HEK293 (cell line): ENCODE measurements around the gene HOXA6.

Experiments
- BCL11A ChIP-seq: fragments of 450-650 bp; formaldehyde crosslinking; IDR thresholded peaks from 2 replicates; pipeline ENCODE4 v1.5.1; 2016; ENCODE audit warnings: low read depth, missing biosample characterization, missing genetic modification characterization
- HOXD13 ChIP-seq: sonication (generic); formaldehyde crosslinking; IDR thresholded peaks from 2 replicates; pipeline ENCODE4 v1.8.0; 2022; ENCODE audit warnings: missing genetic modification reagents, borderline replicate concordance
- MEIS1 ChIP-seq: sonication (generic); formaldehyde crosslinking; IDR thresholded peaks from 2 replicates; pipeline ENCODE4 v1.8.1; 2022; ENCODE audit warnings: missing genetic modification reagents, mild to moderate bottlenecking, borderline replicate concordance
- MYNN ChIP-seq: fragments of 450-650 bp; formaldehyde crosslinking; IDR thresholded peaks from 2 replicates; pipeline ENCODE4 v1.5.1; 2016; ENCODE audit warnings: missing biosample characterization, missing genetic modification characterization, borderline replicate concordance
- MZF1 ChIP-seq: fragments of 450-650 bp; formaldehyde crosslinking; IDR thresholded peaks from 2 replicates; pipeline ENCODE4 v1.5.1; 2017; ENCODE audit warnings: missing biosample characterization, missing genetic modification characterization, borderline replicate concordance
- TRIM28 ChIP-seq: IDR thresholded peaks from 2 replicates; pipeline ENCODE4 v1.6.1; 2011; ENCODE audit warnings: low read length, control low read depth, borderline replicate concordance
- ZFP3 ChIP-seq: fragments of 450-650 bp; formaldehyde crosslinking; IDR thresholded peaks from 2 replicates; pipeline ENCODE4 v1.5.1; 2016; ENCODE audit warnings: low read depth, missing biosample characterization, missing genetic modification characterization
- ZFP37 ChIP-seq: fragments of 450-650 bp; formaldehyde crosslinking; IDR thresholded peaks from 2 replicates; pipeline ENCODE4 v1.5.1; 2016; ENCODE audit warnings: missing biosample characterization, missing genetic modification characterization
- ZFP69B ChIP-seq: fragments of 450-650 bp; formaldehyde crosslinking; IDR thresholded peaks from 2 replicates; pipeline ENCODE4 v1.5.1; 2016; ENCODE audit warnings: missing biosample characterization, missing genetic modification characterization
- ZIC2 ChIP-seq: fragments of 450-650 bp; formaldehyde crosslinking; IDR thresholded peaks from 2 replicates; pipeline ENCODE4 v1.5.1; 2016; ENCODE audit warnings: missing biosample characterization, missing genetic modification characterization
- ZNF112 ChIP-seq: fragments of 450-650 bp; formaldehyde crosslinking; IDR thresholded peaks from 2 replicates; pipeline ENCODE4 v1.5.0; 2017; ENCODE audit warnings: missing biosample characterization, missing genetic modification characterization
- ZNF114 ChIP-seq: fragments of 450-650 bp; formaldehyde crosslinking; IDR thresholded peaks from 2 replicates; pipeline ENCODE4 v1.5.0; 2017; ENCODE audit warnings: missing biosample characterization, missing genetic modification characterization
- ZNF121 ChIP-seq: fragments of 450-650 bp; formaldehyde crosslinking; IDR thresholded peaks from 2 replicates; pipeline ENCODE4 v1.5.1; 2016; ENCODE audit warnings: missing biosample characterization, missing genetic modification characterization
- ZNF140 ChIP-seq: fragments of 450-650 bp; formaldehyde crosslinking; IDR thresholded peaks from 2 replicates; pipeline ENCODE4 v1.5.1; 2016; ENCODE audit warnings: missing biosample characterization, missing genetic modification characterization
- ZNF2 ChIP-seq: fragments of 450-650 bp; formaldehyde crosslinking; IDR thresholded peaks from 2 replicates; pipeline ENCODE4 v1.5.1; 2016; ENCODE audit warnings: missing biosample characterization, missing genetic modification characterization
- ZNF214 ChIP-seq: fragments of 450-650 bp; formaldehyde crosslinking; IDR thresholded peaks from 2 replicates; pipeline ENCODE4 v1.5.1; 2017; ENCODE audit warnings: missing biosample characterization, mild to moderate bottlenecking, missing genetic modification characterization, borderline replicate concordance
- ZNF239 ChIP-seq: fragments of 450-650 bp; formaldehyde crosslinking; IDR thresholded peaks from 2 replicates; pipeline ENCODE4 v1.5.1; 2016; ENCODE audit warnings: missing biosample characterization, missing genetic modification characterization
- ZNF248 ChIP-seq: fragments of 450-650 bp; formaldehyde crosslinking; IDR thresholded peaks from 2 replicates; pipeline ENCODE4 v1.5.1; 2017; ENCODE audit warnings: missing biosample characterization, missing genetic modification characterization
- ZNF302 ChIP-seq: fragments of 450-650 bp; formaldehyde crosslinking; IDR thresholded peaks from 2 replicates; pipeline ENCODE4 v1.5.1; 2016; ENCODE audit warnings: missing biosample characterization, missing genetic modification characterization, low read depth
- ZNF404 ChIP-seq: fragments of 450-650 bp; formaldehyde crosslinking; IDR thresholded peaks from 2 replicates; pipeline ENCODE4 v1.5.1; 2017; ENCODE audit warnings: missing biosample characterization, missing genetic modification characterization
- ZNF555 ChIP-seq: fragments of 450-650 bp; formaldehyde crosslinking; conservative IDR thresholded peaks from 2 replicates; pipeline ENCODE4 v1.5.1; 2017; ENCODE audit warnings: missing biosample characterization, mild to moderate bottlenecking, missing genetic modification characterization, inconsistent platforms
- ZNF560 ChIP-seq: fragments of 450-650 bp; formaldehyde crosslinking; IDR thresholded peaks from 2 replicates; pipeline ENCODE4 v1.5.1; 2017; ENCODE audit warnings: missing biosample characterization, missing genetic modification characterization, borderline replicate concordance
- ZNF624 ChIP-seq: fragments of 450-650 bp; formaldehyde crosslinking; IDR thresholded peaks from 2 replicates; pipeline ENCODE4 v1.5.1; 2017; ENCODE audit warnings: missing biosample characterization, missing genetic modification characterization
- ZNF664 ChIP-seq: fragments of 450-650 bp; formaldehyde crosslinking; IDR thresholded peaks from 2 replicates; pipeline ENCODE4 v1.5.1; 2016; ENCODE audit warnings: missing biosample characterization, missing genetic modification characterization
- ZNF830 ChIP-seq: fragments of 450-650 bp; IDR thresholded peaks from 2 replicates; pipeline ENCODE4 v1.5.0; 2018; ENCODE audit warnings: missing biosample characterization, missing genetic modification characterization, low read depth, mild to moderate bottlenecking, moderate library complexity
- TF ChIP-seq, protein P1 (sequence below): fragments of 450-650 bp; formaldehyde crosslinking; IDR thresholded peaks from 2 replicates; pipeline ENCODE4 v1.5.0; 2017; ENCODE audit warnings: missing biosample characterization, missing genetic modification characterization, borderline replicate concordance
- TF ChIP-seq, protein P2 (sequence below): fragments of 450-650 bp; formaldehyde crosslinking; IDR thresholded peaks from 2 replicates; pipeline ENCODE4 v1.5.1; 2016; ENCODE audit warnings: missing biosample characterization, missing genetic modification characterization
- TF ChIP-seq, protein P3 (sequence below): fragments of 450-650 bp; formaldehyde crosslinking; optimal IDR thresholded peaks from 2 replicates; pipeline ENCODE3; 2016; ENCODE audit warnings: missing biosample characterization, mild to moderate bottlenecking, missing genetic modification characterization
- TF ChIP-seq, protein P4 (sequence below): fragments of 450-650 bp; formaldehyde crosslinking; IDR thresholded peaks from 2 replicates; pipeline ENCODE4 v1.5.1; 2016; ENCODE audit warnings: missing biosample characterization, missing genetic modification characterization
- TF ChIP-seq, protein P5 (sequence below): fragments of 450-650 bp; formaldehyde crosslinking; IDR thresholded peaks from 2 replicates; pipeline ENCODE4 v1.5.1; 2016; ENCODE audit warnings: missing biosample characterization, missing genetic modification characterization
- TF ChIP-seq, protein P6 (sequence below): fragments of 450-650 bp; formaldehyde crosslinking; IDR thresholded peaks from 2 replicates; pipeline ENCODE4 v1.5.1; 2016; ENCODE audit warnings: missing biosample characterization, missing genetic modification characterization

Gene HOXA6

DNA sequence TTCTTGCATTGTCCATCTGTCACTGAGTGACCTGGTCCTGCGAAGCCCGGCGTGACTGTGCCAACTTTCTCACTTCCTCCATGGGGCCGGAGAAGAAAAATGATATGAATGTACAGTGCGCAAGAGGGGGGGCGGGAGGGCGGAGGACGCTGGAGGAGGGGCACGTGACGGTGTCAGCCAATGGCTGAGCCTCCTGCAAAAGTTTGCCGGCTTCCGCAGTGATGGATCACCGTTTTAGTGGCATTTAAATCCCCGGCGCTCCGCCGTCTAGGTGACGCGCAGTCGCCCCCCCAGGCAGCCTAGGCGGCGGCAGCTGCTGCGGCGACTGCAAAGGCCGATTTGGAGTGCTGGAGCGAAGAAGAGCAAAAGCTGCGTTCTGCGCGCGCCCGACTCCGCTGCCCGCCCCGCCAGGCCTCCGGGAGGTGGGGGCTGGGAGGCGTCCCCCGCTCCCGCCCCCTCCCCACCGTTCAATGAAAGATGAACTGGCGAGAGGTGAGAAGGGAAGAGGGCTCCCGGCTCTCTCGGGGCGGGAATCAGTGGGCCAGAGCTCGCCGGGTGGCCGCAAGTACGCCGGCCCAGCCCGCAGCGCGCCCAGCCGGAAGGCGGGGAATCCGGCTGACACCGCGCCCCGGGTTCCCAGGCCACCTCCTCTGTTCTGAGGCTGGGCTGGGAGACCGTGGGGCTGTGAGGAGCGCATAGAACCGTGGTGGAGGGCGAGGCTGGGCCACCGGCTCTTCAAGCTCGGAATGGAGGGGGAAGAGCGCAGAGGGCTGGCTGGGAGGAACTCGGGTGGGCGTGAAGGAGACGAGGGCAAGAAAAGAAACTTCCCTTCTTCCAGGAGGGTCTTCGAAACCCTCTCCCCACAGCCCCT, 51.4 kb downstream of the HOXA6 start, which contains the start of gene HOXA1 (continued):
- TF ChIP-seq, protein P1, sequence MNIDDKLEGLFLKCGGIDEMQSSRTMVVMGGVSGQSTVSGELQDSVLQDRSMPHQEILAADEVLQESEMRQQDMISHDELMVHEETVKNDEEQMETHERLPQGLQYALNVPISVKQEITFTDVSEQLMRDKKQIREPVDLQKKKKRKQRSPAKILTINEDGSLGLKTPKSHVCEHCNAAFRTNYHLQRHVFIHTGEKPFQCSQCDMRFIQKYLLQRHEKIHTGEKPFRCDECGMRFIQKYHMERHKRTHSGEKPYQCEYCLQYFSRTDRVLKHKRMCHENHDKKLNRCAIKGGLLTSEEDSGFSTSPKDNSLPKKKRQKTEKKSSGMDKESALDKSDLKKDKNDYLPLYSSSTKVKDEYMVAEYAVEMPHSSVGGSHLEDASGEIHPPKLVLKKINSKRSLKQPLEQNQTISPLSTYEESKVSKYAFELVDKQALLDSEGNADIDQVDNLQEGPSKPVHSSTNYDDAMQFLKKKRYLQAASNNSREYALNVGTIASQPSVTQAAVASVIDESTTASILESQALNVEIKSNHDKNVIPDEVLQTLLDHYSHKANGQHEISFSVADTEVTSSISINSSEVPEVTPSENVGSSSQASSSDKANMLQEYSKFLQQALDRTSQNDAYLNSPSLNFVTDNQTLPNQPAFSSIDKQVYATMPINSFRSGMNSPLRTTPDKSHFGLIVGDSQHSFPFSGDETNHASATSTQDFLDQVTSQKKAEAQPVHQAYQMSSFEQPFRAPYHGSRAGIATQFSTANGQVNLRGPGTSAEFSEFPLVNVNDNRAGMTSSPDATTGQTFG (tag by site-specific recombination): no peak
- TF ChIP-seq ZNF121 (tag by site-specific recombination) (no peak), TRIM28 (no peak), ZNF555 (tag by site-specific recombination) (no peak), MZF1 (peak; percentile 15; the same call in 1 of the 2 replicates), ZNF302 (tag by site-specific recombination) (no peak), ZNF140 (tag by site-specific recombination) (no peak), ZNF404 (tag by site-specific recombination) (no peak), ZNF2 (tag by site-specific recombination) (peak; percentile 29; the same call in 1 of the 2 replicates), MYNN (tag by site-specific recombination) (no peak), ZNF214 (tag by site-specific recombination) (no peak), ZNF239 (no peak), ZFP37 (tag by site-specific recombination) (0 out of 2 replicates have a peak, but pooled peaks have one; percentile 36), ZNF112 (no peak), HOXD13 (no peak), ZNF114 (tag by site-specific recombination) (no peak), ZNF624 (no peak), BCL11A (tag by site-specific recombination) (no peak), ZIC2 (tag by site-specific recombination) (peak; percentile 81), ZNF830 (no peak), MEIS1 (CRISPR knock-in tag) (no peak), ZNF560 (tag by site-specific recombination) (no peak), ZNF248 (tag by site-specific recombination) (no peak), ZFP3 (no peak), ZFP69B (no peak), ZNF664 (no peak)
- TF ChIP-seq, protein P2, sequence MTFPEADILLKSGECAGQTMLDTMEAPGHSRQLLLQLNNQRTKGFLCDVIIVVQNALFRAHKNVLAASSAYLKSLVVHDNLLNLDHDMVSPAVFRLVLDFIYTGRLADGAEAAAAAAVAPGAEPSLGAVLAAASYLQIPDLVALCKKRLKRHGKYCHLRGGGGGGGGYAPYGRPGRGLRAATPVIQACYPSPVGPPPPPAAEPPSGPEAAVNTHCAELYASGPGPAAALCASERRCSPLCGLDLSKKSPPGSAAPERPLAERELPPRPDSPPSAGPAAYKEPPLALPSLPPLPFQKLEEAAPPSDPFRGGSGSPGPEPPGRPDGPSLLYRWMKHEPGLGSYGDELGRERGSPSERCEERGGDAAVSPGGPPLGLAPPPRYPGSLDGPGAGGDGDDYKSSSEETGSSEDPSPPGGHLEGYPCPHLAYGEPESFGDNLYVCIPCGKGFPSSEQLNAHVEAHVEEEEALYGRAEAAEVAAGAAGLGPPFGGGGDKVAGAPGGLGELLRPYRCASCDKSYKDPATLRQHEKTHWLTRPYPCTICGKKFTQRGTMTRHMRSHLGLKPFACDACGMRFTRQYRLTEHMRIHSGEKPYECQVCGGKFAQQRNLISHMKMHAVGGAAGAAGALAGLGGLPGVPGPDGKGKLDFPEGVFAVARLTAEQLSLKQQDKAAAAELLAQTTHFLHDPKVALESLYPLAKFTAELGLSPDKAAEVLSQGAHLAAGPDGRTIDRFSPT: peak; percentile 4; the same call in 1 of the 2 replicates
- TF ChIP-seq, protein P3, sequence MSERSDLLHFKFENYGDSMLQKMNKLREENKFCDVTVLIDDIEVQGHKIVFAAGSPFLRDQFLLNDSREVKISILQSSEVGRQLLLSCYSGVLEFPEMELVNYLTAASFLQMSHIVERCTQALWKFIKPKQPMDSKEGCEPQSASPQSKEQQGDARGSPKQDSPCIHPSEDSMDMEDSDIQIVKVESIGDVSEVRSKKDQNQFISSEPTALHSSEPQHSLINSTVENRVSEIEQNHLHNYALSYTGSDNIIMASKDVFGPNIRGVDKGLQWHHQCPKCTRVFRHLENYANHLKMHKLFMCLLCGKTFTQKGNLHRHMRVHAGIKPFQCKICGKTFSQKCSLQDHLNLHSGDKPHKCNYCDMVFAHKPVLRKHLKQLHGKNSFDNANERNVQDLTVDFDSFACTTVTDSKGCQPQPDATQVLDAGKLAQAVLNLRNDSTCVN (tag by site-specific recombination): peak; percentile 89
- TF ChIP-seq, protein P4, sequence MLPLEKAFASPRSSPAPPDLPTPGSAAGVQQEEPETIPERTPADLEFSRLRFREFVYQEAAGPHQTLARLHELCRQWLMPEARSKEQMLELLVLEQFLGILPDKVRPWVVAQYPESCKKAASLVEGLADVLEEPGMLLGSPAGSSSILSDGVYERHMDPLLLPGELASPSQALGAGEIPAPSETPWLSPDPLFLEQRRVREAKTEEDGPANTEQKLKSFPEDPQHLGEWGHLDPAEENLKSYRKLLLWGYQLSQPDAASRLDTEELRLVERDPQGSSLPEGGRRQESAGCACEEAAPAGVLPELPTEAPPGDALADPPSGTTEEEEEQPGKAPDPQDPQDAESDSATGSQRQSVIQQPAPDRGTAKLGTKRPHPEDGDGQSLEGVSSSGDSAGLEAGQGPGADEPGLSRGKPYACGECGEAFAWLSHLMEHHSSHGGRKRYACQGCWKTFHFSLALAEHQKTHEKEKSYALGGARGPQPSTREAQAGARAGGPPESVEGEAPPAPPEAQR (tag by site-specific recombination): no peak
- TF ChIP-seq, protein P5, sequence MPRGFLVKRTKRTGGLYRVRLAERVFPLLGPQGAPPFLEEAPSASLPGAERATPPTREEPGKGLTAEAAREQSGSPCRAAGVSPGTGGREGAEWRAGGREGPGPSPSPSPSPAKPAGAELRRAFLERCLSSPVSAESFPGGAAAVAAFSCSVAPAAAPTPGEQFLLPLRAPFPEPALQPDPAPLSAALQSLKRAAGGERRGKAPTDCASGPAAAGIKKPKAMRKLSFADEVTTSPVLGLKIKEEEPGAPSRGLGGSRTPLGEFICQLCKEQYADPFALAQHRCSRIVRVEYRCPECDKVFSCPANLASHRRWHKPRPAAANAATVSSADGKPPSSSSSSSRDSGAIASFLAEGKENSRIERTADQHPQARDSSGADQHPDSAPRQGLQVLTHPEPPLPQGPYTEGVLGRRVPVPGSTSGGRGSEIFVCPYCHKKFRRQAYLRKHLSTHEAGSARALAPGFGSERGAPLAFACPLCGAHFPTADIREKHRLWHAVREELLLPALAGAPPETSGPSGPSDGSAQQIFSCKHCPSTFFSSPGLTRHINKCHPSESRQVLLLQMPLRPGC: no peak
- TF ChIP-seq, protein P6, sequence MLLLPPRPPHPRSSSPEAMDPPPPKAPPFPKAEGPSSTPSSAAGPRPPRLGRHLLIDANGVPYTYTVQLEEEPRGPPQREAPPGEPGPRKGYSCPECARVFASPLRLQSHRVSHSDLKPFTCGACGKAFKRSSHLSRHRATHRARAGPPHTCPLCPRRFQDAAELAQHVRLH (tag by site-specific recombination): no peak
